Keratinocyte (primary cell): ENCODE measurements around the gene CBLB. TPM values are rescaled to one million over a fixed set of nuclear protein-coding genes. Genes with fewer than 3 reads are reported as not detected.

Experiments used
- DNase-seq: peaks from one replicate; pipeline ENCODE4 v3.0.0-alpha.2; 2011; ENCODE audit warnings: low read depth, missing footprints, low spot score
- FAIRE-seq: peaks from 2 replicates; lab custom pipeline; 2011; peaks lifted over from hg19 to GRCh38; lab: Jason Lieb, UNC
- H2AFZ ChIP-seq: 2 replicates; pipeline ENCODE4 v1.6.0; 2012; ENCODE audit warnings: low read length, control low read depth, inconsistent platforms; ENCODE audit not compliant: control insufficient read depth
- H3K27ac ChIP-seq: 2 replicates; pipeline ENCODE4 v1.5.1; 2011; ENCODE audit warnings: low read length; ENCODE audit not compliant: control insufficient read depth, insufficient read depth
- H3K27me3 ChIP-seq: 3 replicates; pipeline ENCODE4 v1.6.0; 2011; ENCODE audit warnings: low read length; ENCODE audit not compliant: control insufficient read depth, insufficient read depth; ENCODE audit errors: extremely low read depth
- H3K36me3 ChIP-seq, 2 experiments: 2 replicates in 1 of 2; 3 replicates in 1 of 2; pipeline ENCODE4 v1.5.1; 2011; ENCODE audit warnings: low read length in 2 of 2, mild to moderate bottlenecking in 1 of 2; ENCODE audit not compliant: control insufficient read depth in 2 of 2, insufficient read depth in 2 of 2; ENCODE audit errors: extremely low read depth in 1 of 2
- H3K4me1 ChIP-seq: 3 replicates; pipeline ENCODE4 v1.5.1; 2011; ENCODE audit warnings: low read length; ENCODE audit not compliant: control insufficient read depth, insufficient read depth; ENCODE audit errors: extremely low read depth
- H3K4me2 ChIP-seq: 3 replicates; pipeline ENCODE4 v1.6.0; 2011; ENCODE audit warnings: low read depth, low read length; ENCODE audit not compliant: control insufficient read depth, insufficient read depth; ENCODE audit errors: extremely low read depth
- H3K4me3 ChIP-seq, 3 experiments: fragments of 200-600 bp in 1 of 3; sonication (generic) in 1 of 3; 2 replicates in 2 of 3; 3 replicates in 1 of 3; pipeline ENCODE4 v1.5.1; 2011 to 2016; ENCODE audit warnings: low read length in 3 of 3, mild to moderate bottlenecking in 3 of 3, control low read depth in 2 of 3, inconsistent platforms in 1 of 3, low read depth in 1 of 3, mixed read lengths in 1 of 3, mixed run types in 1 of 3, moderate library complexity in 1 of 3; ENCODE audit not compliant: control insufficient read depth in 2 of 3, insufficient read depth in 2 of 3; ENCODE audit errors: extremely low read depth in 1 of 3
- H3K79me2 ChIP-seq: 2 replicates; pipeline ENCODE4 v1.6.0; 2012; ENCODE audit warnings: low read length; ENCODE audit not compliant: control insufficient read depth, insufficient read depth
- H3K9ac ChIP-seq: 3 replicates; pipeline ENCODE4 v1.6.0; 2011; ENCODE audit warnings: low read length; ENCODE audit not compliant: control insufficient read depth, insufficient read depth; ENCODE audit errors: extremely low read depth
- H3K9me1 ChIP-seq: 3 replicates; pipeline ENCODE4 v1.6.0; 2011; ENCODE audit warnings: low read length; ENCODE audit not compliant: control insufficient read depth, insufficient read depth; ENCODE audit errors: extremely low read depth
- H3K9me3 ChIP-seq: 2 replicates; pipeline ENCODE4 v1.5.1; 2012; ENCODE audit warnings: low read depth, low read length; ENCODE audit not compliant: control insufficient read depth
- H4K20me1 ChIP-seq: 3 replicates; pipeline ENCODE4 v1.6.0; 2011; ENCODE audit warnings: low read length; ENCODE audit not compliant: control insufficient read depth, insufficient read depth; ENCODE audit errors: extremely low read depth
- CTCF ChIP-seq, 3 experiments: IDR thresholded peaks in 1 of 3; conservative IDR thresholded peaks in 1 of 3; optimal IDR thresholded peaks in 1 of 3; 2 replicates in 2 of 3; 3 replicates in 1 of 3; pipeline versions ENCODE3 to v1.5.1; 2011; ENCODE audit warnings: low read length in 3 of 3, mild to moderate bottlenecking in 3 of 3, moderate library complexity in 2 of 3, control low read depth in 1 of 3, inconsistent platforms in 1 of 3; ENCODE audit not compliant: insufficient read depth in 2 of 3; ENCODE audit errors: extremely low read depth in 1 of 3
- EZH2 ChIP-seq: IDR thresholded peaks from one replicate; pipeline ENCODE4 v1.6.1; 2012; ENCODE audit warnings: inconsistent platforms, mild to moderate bottlenecking, low read length, moderate library complexity
- dilution Hi-C: fragments of 300-500 bp; cut with MboI; formaldehyde crosslinking; loops from one replicate; pipeline ENCODE4 v1.7.0; 2020; ENCODE audit warnings: low sequenced_read_pairs; ENCODE audit not compliant: extremely low pct_ligation_motif_present
- polyA plus RNA-seq, 5 experiments: library from polyadenylated mRNA; depleted of rRNA in 3 of 5; stranded (reverse) in 3 of 5; stranded (forward) in 1 of 5; unstranded in 1 of 5; fragments of >200 nt; gene quantifications; 1 replicate in 1 of 5; 2 replicates in 3 of 5; 3 replicates in 1 of 5; pipeline versions ENCODE4 v1.2.1 to v1.2.3, GENCODE V29; 2011 to 2012; ENCODE audit warnings: missing spikeins in 2 of 5, low read depth in 1 of 5, low replicate concordance in 1 of 5

Gene CBLB
- polyA plus RNA-seq, 1 donor (not counting 4 experiments of a cell fraction or from before 2014, with no cell fraction given) = 13.6 TPM

- no peak for FAIRE-seq
- no peaks in the 10 kb centered on the region for H3K79me2 ChIP-seq
Measured at GRCh38 chr3:105708980-105709379, 159.8 kb downstream of the CBLB start.

GRCh38 chr3:105707009-105707408 is 161.8 kb downstream of the CBLB start:
- dilution Hi-C loops = no loop called here
- Histone ChIP-seq H3K4me1 (no peaks in the 10 kb centered on the region), H4K20me1 (no peaks in the 10 kb centered on the region), H3K4me2 (no peak overlapping the region), H3K36me3 (peaks cover 0 to 1% of the 10 kb centered on the region in 2 experiments), H3K9me1 (no peaks in the 10 kb centered on the region), H3K9ac (no peak overlapping the region), H3K27me3 (no peaks in the 10 kb centered on the region), H3K27ac (no peak overlapping the region), H3K79me2 (no peaks in the 10 kb centered on the region), H3K4me3 (no peak overlapping the region), H3K9me3 (no peaks in the 10 kb centered on the region), H2AFZ (no peak overlapping the region)
- DNase-seq = no peak
- FAIRE-seq = no peak
- no peak for TF ChIP-seq EZH2

More at GRCh38 chr3:105708980-105709379, 159.8 kb downstream of the CBLB start:
- dilution Hi-C loops = no loop called here
- Histone ChIP-seq H3K27me3 (no peaks in the 10 kb centered on the region), H4K20me1 (no peaks in the 10 kb centered on the region), H3K9me3 (no peaks in the 10 kb centered on the region), H3K9me1 (no peaks in the 10 kb centered on the region), H3K4me3 (no peak overlapping the region), H3K4me2 (no peak overlapping the region), H3K27ac (no peak overlapping the region), H3K36me3 (no peaks in the 10 kb centered on the region), H3K4me1 (no peaks in the 10 kb centered on the region), H2AFZ (no peak overlapping the region), H3K9ac (no peak overlapping the region)
- TF ChIP-seq CTCF (optimal IDR thresholded peaks at IDR 0.05 in 1 of 3, IDR thresholded peaks at IDR 0.05 in 1 of 3, conservative IDR thresholded peaks at IDR 0.05 in 1 of 3; ENCODE audit: extremely low read depth in 1 of 3, insufficient read depth in 2 of 3, low read length in 3 of 3) (no peak), EZH2 (no peak)
- no peak for DNase-seq
